Common myeloid progenitor, CD34-positive (primary cell): ENCODE results near the gene ACBD4.

Source experiments
- CTCF ChIA-PET: fragments of 350-600 bp; sonication (Branson Sonifier 250); formaldehyde crosslinking; loops from one replicate; lab custom pipeline; 2021; ENCODE audit warnings: antibody characterized with exemption; lab: Charles Lee
- POLR2A ChIA-PET: fragments of 350-600 bp; sonication (Branson Sonifier 250); formaldehyde crosslinking; loops from one replicate; lab custom pipeline; 2021; ENCODE audit warnings: antibody characterized with exemption; lab: Charles Lee
- DNase-seq, 3 donors: peaks; one replicate each; pipeline versions ENCODE4 v3.0.0 to v3.0.0-alpha.2; 2013
- H3K27ac ChIP-seq, 2 experiments: 1 replicate in 1 of 2; 2 replicates in 1 of 2; pipeline ENCODE4 v1.7.0; 2013; ENCODE audit warnings: inconsistent platforms in 2 of 2, low read length in 2 of 2, mild to moderate bottlenecking in 2 of 2, low read depth in 1 of 2, moderate library complexity in 1 of 2; ENCODE audit not compliant: severe bottlenecking in 2 of 2, insufficient read depth in 1 of 2, poor library complexity in 1 of 2
- H3K27me3 ChIP-seq, 5 experiments: replicated peaks in 2 of 5; 1 replicate in 3 of 5; 2 replicates in 2 of 5; pipeline versions ENCODE4 v1.6.1 to v1.7.0; 2013; ENCODE audit warnings: low read length in 4 of 5, mild to moderate bottlenecking in 2 of 5, moderate library complexity in 2 of 5, inconsistent platforms in 1 of 5; ENCODE audit not compliant: insufficient read depth in 5 of 5, control insufficient read depth in 4 of 5
- H3K36me3 ChIP-seq, 4 experiments: 1 replicate in 2 of 4; 2 replicates in 2 of 4; pipeline versions ENCODE4 v1.6.1 to v1.7.0; 2013; ENCODE audit warnings: low read length in 3 of 4, control low read depth in 1 of 4, mild to moderate bottlenecking in 1 of 4; ENCODE audit not compliant: control insufficient read depth in 4 of 4, insufficient read depth in 4 of 4
- H3K4me1 ChIP-seq, 4 experiments: 1 replicate in 3 of 4; 2 replicates in 1 of 4; pipeline versions ENCODE4 v1.6.1 to v1.7.1; 2013; ENCODE audit warnings: low read length in 3 of 4, mild to moderate bottlenecking in 3 of 4, control low read depth in 1 of 4, inconsistent platforms in 1 of 4, moderate library complexity in 1 of 4; ENCODE audit not compliant: control insufficient read depth in 4 of 4, insufficient read depth in 4 of 4; ENCODE audit errors: control extremely low read depth in 1 of 4
- H3K4me3 ChIP-seq, 7 experiments: 1 replicate in 4 of 7; 2 replicates in 3 of 7; pipeline versions ENCODE4 v1.5.1 to v1.7.0; 2013; ENCODE audit warnings: mild to moderate bottlenecking in 7 of 7, low read length in 6 of 7, moderate library complexity in 6 of 7, inconsistent platforms in 2 of 7, low read depth in 2 of 7, control low read depth in 1 of 7; ENCODE audit not compliant: insufficient read depth in 4 of 7, control insufficient read depth in 1 of 7; ENCODE audit errors: extremely low read depth in 1 of 7
- H3K9me3 ChIP-seq, 5 experiments: 1 replicate in 4 of 5; 2 replicates in 1 of 5; pipeline versions ENCODE4 v1.6.1 to v1.7.1; 2013; ENCODE audit warnings: low read length in 4 of 5, mild to moderate bottlenecking in 2 of 5, inconsistent platforms in 1 of 5, low read depth in 1 of 5, moderate library complexity in 1 of 5; ENCODE audit not compliant: control insufficient read depth in 4 of 5, insufficient read depth in 2 of 5; ENCODE audit errors: control extremely low read depth in 1 of 5
- WGBS: methylation state at CpG from one replicate; pipeline ENCODE4 v1.1.5; 2013; ENCODE audit not compliant: insufficient coverage; 5-methylcytosine and 5-hydroxymethylcytosine counted together

The ACBD4 gene

DNA sequence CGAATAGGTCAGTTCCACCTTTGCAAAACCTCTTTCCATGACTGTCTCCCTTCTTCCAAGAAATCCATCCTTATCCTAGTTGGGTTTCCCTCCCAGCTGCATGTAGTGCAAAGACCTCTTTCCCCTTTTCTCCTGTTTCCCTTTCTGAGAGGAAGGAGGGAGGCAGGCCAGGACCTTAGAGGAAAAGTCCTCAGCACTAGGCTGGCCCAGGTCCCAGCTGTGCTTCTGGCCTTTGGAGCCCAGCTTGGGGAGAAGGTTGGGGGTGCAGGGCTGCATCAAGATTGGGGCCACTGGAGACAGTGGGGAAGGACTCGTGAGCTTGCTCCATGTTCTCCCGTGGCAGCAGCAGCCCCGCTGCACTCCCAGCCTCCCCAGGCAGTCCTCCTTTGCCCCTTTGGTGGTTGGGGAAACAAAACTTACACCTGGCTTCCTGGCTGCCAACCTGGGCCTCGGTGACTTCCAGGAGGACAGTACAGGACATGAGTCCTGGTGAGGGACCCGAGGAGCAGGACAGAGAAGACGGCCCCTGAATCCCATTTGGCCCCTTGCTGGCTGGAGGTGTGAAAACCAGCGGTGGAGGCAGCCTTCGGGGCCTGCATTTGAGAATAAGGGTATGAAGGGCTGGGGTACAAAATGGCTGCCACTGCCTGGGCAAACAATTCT lies 26.7 kb downstream of the ACBD4 start:
- no peak for DNase-seq
- CTCF ChIA-PET, result interaction anchor here (1.3 to 6.2 kb wide), 6 partner anchors 8 to 35 kb away, joined by 4 to 93 read pairs (median 12); partner anchors contain the start of genes ACBD4, HEXIM1 and PLCD3
- peak overlapping the region in 6 of 7 experiments; percentile 10 to 96 (median 63) for H3K4me3 ChIP-seq
- peaks cover 13 to 54% (median 47%) of the 10 kb centered on the region in 4 experiments for H3K4me1 ChIP-seq
- H3K36me3 ChIP-seq, result peaks cover 0 to 3% (median 0%) of the 10 kb centered on the region in 4 experiments
- no peaks in the 10 kb centered on the region for H3K27me3 ChIP-seq
- H3K9me3 ChIP-seq, result no peaks in the 10 kb centered on the region
- WGBS, result 68% methylated on average over 8 of the region's 9 CpGs
- POLR2A ChIA-PET, result interaction anchor here (0.8 to 6.0 kb wide), 3 partner anchors 12 to 148 kb away, joined by 3 to 194 read pairs (median 4); partner anchors contain the start of genes ACBD4 and HEXIM1
- no peak overlapping the region for H3K27ac ChIP-seq

DNA sequence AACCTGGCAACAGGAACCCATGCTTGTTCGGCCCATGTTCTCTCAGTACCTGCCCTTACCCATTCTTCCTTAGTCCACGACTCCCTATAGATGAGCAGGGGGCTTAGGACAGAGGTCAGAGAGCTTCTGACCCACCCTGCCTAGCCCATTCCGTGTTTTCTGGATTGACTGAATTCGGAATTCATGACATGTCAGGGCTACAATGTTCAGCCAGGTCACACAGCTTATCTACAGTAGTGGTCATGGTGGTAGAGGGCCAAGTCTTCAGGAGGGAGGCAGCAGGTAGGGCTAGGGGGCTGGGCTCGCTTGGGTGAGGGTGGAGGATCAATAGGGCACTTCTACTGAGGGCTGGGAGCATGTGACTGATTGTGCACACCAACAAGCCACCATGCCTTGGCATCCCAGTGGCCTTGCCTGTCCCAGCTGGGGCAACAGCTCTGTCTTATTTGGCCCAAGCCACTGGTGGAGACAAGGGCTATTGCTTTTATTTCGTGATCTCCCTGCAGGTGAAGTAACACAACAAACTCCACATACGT lies 29.3 kb downstream of the ACBD4 start:
- ChIA-PET CTCF (interaction anchor here (0.7 to 2.5 kb wide), 6 partner anchors 8 to 32 kb away, joined by 4 to 13 read pairs (median 8); partner anchors contain the start of gene ACBD4), POLR2A (no interaction called here)

DNA sequence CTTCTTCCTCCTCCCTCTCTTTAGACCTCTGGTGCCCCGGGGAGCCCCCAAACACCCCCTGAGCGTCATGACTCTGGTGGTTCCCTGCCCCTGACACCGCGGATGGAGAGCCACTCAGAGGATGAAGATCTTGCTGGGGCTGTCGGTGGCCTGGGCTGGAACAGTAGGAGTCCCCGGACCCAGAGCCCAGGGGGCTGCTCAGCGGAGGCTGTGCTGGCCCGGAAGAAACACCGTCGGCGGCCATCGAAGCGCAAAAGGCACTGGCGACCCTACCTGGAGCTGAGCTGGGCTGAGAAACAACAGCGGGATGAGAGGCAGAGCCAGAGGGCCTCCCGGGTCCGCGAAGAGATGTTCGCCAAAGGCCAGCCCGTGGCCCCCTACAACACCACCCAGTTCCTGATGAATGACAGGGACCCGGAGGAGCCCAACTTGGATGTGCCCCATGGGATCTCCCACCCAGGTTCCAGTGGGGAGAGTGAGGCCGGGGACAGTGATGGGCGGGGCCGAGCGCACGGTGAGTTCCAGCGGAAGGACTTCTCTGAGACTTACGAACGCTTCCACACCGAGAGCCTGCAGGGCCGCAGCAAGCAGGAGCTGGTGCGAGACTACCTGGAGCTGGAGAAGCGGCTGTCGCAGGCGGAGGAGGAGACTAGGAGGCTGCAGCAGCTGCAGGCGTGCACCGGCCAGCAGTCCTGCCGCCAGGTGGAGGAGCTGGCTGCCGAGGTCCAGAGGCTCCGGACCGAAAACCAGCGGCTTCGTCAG lies 33.7 kb downstream of the ACBD4 start:
- H3K4me1 ChIP-seq, result peaks cover 2 to 55% (median 46%) of the 10 kb centered on the region in 4 experiments
- no peaks in the 10 kb centered on the region for H3K27me3 ChIP-seq
- DNase-seq, result no peak
- CTCF ChIA-PET, result interaction anchor here (2.9 kb wide), 1 partner anchor 20 kb away, joined by 10 read pairs; the partner anchor contains the start of gene HEXIM1
- POLR2A ChIA-PET, result no interaction called here
- no peak overlapping the region for H3K27ac ChIP-seq
- peaks cover 0 to 6% (median 1%) of the 10 kb centered on the region in 4 experiments for H3K36me3 ChIP-seq
- H3K4me3 ChIP-seq, result no peak overlapping the region
- 96% methylated on average over 35 of the region's 43 CpGs for WGBS
- no peaks in the 10 kb centered on the region for H3K9me3 ChIP-seq

More for the DNA sequence above, 29.3 kb downstream of the ACBD4 start:
- WGBS, result 66% methylated on average over 5 of the region's 7 CpGs
- H3K27me3 ChIP-seq, result no peaks in the 10 kb centered on the region
- no peaks in the 10 kb centered on the region for H3K9me3 ChIP-seq
- peak overlapping the region in 2 of 7 experiments; percentile 37 to 49 for H3K4me3 ChIP-seq
- H3K36me3 ChIP-seq, result peaks cover 0 to 6% (median 1%) of the 10 kb centered on the region in 4 experiments
- no peak for DNase-seq
- peak overlapping the region in 1 of 2 experiments; percentile 1 for H3K27ac ChIP-seq
- H3K4me1 ChIP-seq, result peaks cover 9 to 35% (median 28%) of the 10 kb centered on the region in 4 experiments

DNA sequence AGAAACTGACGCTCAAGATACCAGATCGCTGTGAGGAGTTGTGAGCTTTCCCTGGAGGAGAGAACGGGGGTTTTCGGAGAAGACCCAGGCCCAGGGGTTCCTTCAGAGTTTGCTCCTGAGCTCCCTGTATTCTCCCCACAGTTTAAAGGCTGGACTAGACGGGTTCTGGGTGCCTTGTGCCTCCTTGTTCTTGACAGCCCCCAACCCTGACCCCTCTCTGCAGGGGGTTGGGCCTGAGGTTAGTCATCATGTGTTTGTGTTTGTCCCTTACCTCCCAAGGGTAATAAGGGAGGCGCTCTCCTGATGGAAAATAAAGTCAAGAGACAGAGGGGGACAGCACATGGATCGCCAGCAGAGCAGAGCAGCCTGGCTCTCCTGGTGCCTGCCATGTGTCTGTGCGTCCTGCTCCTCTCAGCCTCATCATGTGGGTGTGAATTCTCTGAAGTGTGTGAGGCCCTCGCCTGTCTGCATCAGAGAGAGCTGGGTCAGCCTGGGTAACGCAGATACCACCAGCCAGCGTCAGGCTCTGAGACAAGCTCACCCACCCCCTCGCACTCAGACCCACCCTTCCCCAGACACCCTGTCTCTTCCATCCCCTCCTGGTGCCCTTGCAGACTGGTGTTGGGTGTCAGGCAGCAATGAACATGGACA lies 34.9 kb downstream of the ACBD4 start:
- H3K4me3 ChIP-seq, result no peak overlapping the region
- H3K36me3 ChIP-seq, result peaks cover 0 to 6% (median 1%) of the 10 kb centered on the region in 4 experiments
- 96% methylated on average over 7 of the region's 12 CpGs for WGBS
- H3K27me3 ChIP-seq, result no peaks in the 10 kb centered on the region
- ChIA-PET POLR2A (interaction anchor here (0.9 kb wide), 1 partner anchor 9 kb away, joined by 3 read pairs; the partner anchor contains the start of gene HEXIM2), CTCF (interaction anchor here (1.0 to 2.9 kb wide), 4 partner anchors 9 to 73 kb away, joined by 3 to 10 read pairs (median 6); partner anchors contain the start of genes HEXIM1 and HEXIM2)
- no peak for DNase-seq
- no peak overlapping the region for H3K27ac ChIP-seq
- peaks cover 0 to 43% (median 35%) of the 10 kb centered on the region in 4 experiments for H3K4me1 ChIP-seq
- H3K9me3 ChIP-seq, result no peaks in the 10 kb centered on the region

DNA sequence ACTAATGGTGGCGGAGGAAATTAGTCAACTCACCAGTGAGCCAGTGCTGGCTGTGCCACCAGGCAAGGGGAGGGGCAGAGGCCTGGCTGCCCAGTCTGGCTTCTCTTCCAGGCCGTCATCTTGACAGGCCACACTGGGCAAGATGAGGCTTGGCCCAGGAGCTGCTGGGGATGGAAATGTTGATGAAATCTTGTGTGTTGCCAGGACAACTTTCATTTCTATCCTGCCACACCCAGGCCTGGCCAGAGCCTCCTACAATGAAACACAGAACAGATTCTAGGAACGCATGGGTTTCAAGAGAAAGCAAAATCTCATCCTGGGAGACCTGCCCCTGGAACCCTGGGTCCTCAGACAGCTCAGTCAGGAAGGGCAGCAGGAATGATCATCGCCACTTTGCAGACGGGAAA lies 35.4 kb downstream of the ACBD4 start:
- ChIA-PET POLR2A (no interaction called here), CTCF (interaction anchor here (1.5 to 2.9 kb wide), 3 partner anchors 9 to 24 kb away, joined by 4 to 10 read pairs (median 8); partner anchors contain the start of genes HEXIM1 and HEXIM2)
- H3K27ac ChIP-seq, result no peak overlapping the region
- peaks cover 0 to 41% (median 36%) of the 10 kb centered on the region in 4 experiments for H3K4me1 ChIP-seq
- peak in 1 of 3 donors; percentile 35 for DNase-seq
- peak overlapping the region in 3 of 7 experiments; percentile 23 to 69 (median 54) for H3K4me3 ChIP-seq
- no peaks in the 10 kb centered on the region for H3K27me3 ChIP-seq
- no peaks in the 10 kb centered on the region for H3K9me3 ChIP-seq
- H3K36me3 ChIP-seq, result peaks cover 0 to 6% (median 1%) of the 10 kb centered on the region in 4 experiments
- WGBS, result 44% methylated on average over 5 of the region's 5 CpGs
